ENCODE results near the gene PILRB. TPM values are rescaled to one million over a fixed set of nuclear protein-coding genes. Genes with fewer than 3 reads are reported as not detected.
A peak's percentile ranks its signal among the peaks of the same experiment; 100 is the strongest.
"Not testable (repeated sequence)": the region's sequence is repeated elsewhere in the genome, so short reads cannot be mapped to it uniquely, and the experiment has no call there.

The PILRB gene
- total RNA-seq, 1 experiment from 2014 or later = 50.1 TPM

GRCh38 chr7:100321648-100322047 is 36.3 kb upstream of the PILRB start:
- not testable (repeated sequence) for H2BK5ac ChIP-seq (ENCODE audit: insufficient read length, low read length); H2BK120ac ChIP-seq (ENCODE audit: low read depth, low read length, poor library complexity, severe bottlenecking); H3K79me2 ChIP-seq (ENCODE audit: insufficient read depth, low read length); H2BK12ac ChIP-seq (ENCODE audit: insufficient read length, low read depth, low read length); H3K56ac ChIP-seq (ENCODE audit: insufficient read length, low read depth, low read length); H2BK20ac ChIP-seq (ENCODE audit: low read depth, low read length, poor library complexity, severe bottlenecking); H3K27me3 ChIP-seq (ENCODE audit: insufficient read depth, low read length); H3K4me1 Mint-ChIP-seq; H3K4me3 Mint-ChIP-seq; H3K4me2 ChIP-seq (ENCODE audit: insufficient read depth, insufficient read length, low read length); H3T11ph ChIP-seq (ENCODE audit: low read length); H3K79me1 ChIP-seq (ENCODE audit: insufficient read depth, low read depth, low read length, poor library complexity, severe bottlenecking); H3K9ac ChIP-seq (ENCODE audit: extremely low read depth, insufficient read length, low read length); H2AK5ac ChIP-seq (ENCODE audit: insufficient read length, low read length); H3K27ac ChIP-seq (ENCODE audit: insufficient read length, low read depth, low read length); H3K18ac ChIP-seq (ENCODE audit: insufficient read length, low read depth, low read length); H4K5ac ChIP-seq (ENCODE audit: insufficient read length, low read depth, low read length); H3K9me3 ChIP-seq (ENCODE audit: control insufficient read depth, low read depth, low read length); H3K14ac ChIP-seq (ENCODE audit: insufficient read depth, low read length); H4K8ac ChIP-seq (replicated peaks; ENCODE audit: insufficient read length, low read depth, low read length); H4K20me1 ChIP-seq (ENCODE audit: control insufficient read depth, insufficient read depth, insufficient read length); H3K23me2 ChIP-seq (ENCODE audit: insufficient read length, low read depth, low read length, poor library complexity, severe bottlenecking); H3K4me1 ChIP-seq (ENCODE audit: insufficient read depth, low read length); H3K23ac ChIP-seq (ENCODE audit: insufficient read length, low read depth, low read length); H3K27me3 Mint-ChIP-seq (ENCODE audit: low read depth); H4K91ac ChIP-seq (ENCODE audit: insufficient read length, low read depth, low read length); H3K4ac ChIP-seq (ENCODE audit: low read depth, low read length); H3K27ac Mint-ChIP-seq; H2BK15ac ChIP-seq (ENCODE audit: low read depth, low read length); H2AFZ ChIP-seq (ENCODE audit: low read length); H3K9me3 Mint-ChIP-seq; DNase-seq
- WGBS (ENCODE audit: extremely low coverage, insufficient read length, low lambda C conversion rate) = no CpG with 5 or more reads among the region's 1 CpG
- peaks cover 26 to 48% (median 34%) of the 10 kb centered on the region in 3 experiments; a peak in 6 of 7 replicates for H3K36me3 Mint-ChIP-seq (ENCODE audit: insufficient read depth in 1 of 3, low read depth in 3 of 3)

GRCh38 chr7:100324194-100324593 is 33.7 kb upstream of the PILRB start:
- H3K27me3 Mint-ChIP-seq (ENCODE audit: low read depth); H3K23me2 ChIP-seq (ENCODE audit: insufficient read length, low read depth, low read length, poor library complexity, severe bottlenecking); H3K4me1 ChIP-seq (ENCODE audit: insufficient read depth, low read length); H3T11ph ChIP-seq (ENCODE audit: low read length); H2AK5ac ChIP-seq (ENCODE audit: insufficient read length, low read length); H3K4ac ChIP-seq (ENCODE audit: low read depth, low read length); H3K9ac ChIP-seq (ENCODE audit: extremely low read depth, insufficient read length, low read length); H2BK12ac ChIP-seq (ENCODE audit: insufficient read length, low read depth, low read length); H3K9me3 Mint-ChIP-seq; DNase-seq; H4K8ac ChIP-seq (replicated peaks; ENCODE audit: insufficient read length, low read depth, low read length); H3K27ac ChIP-seq (ENCODE audit: insufficient read length, low read depth, low read length); H2AFZ ChIP-seq (ENCODE audit: low read length); H3K18ac ChIP-seq (ENCODE audit: insufficient read length, low read depth, low read length); H2BK120ac ChIP-seq (ENCODE audit: low read depth, low read length, poor library complexity, severe bottlenecking); H4K20me1 ChIP-seq (ENCODE audit: control insufficient read depth, insufficient read depth, insufficient read length); H3K4me2 ChIP-seq (ENCODE audit: insufficient read depth, insufficient read length, low read length); H2BK5ac ChIP-seq (ENCODE audit: insufficient read length, low read length); H3K79me2 ChIP-seq (ENCODE audit: insufficient read depth, low read length); H3K9me3 ChIP-seq (ENCODE audit: control insufficient read depth, low read depth, low read length); H3K79me1 ChIP-seq (ENCODE audit: insufficient read depth, low read depth, low read length, poor library complexity, severe bottlenecking); H4K5ac ChIP-seq (ENCODE audit: insufficient read length, low read depth, low read length); H3K23ac ChIP-seq (ENCODE audit: insufficient read length, low read depth, low read length); H3K14ac ChIP-seq (ENCODE audit: insufficient read depth, low read length); H3K4me3 Mint-ChIP-seq; H2BK15ac ChIP-seq (ENCODE audit: low read depth, low read length); H3K56ac ChIP-seq (ENCODE audit: insufficient read length, low read depth, low read length); H4K91ac ChIP-seq (ENCODE audit: insufficient read length, low read depth, low read length); H2BK20ac ChIP-seq (ENCODE audit: low read depth, low read length, poor library complexity, severe bottlenecking); H3K4me1 Mint-ChIP-seq; H3K27me3 ChIP-seq (ENCODE audit: insufficient read depth, low read length): not testable (repeated sequence)
- H3K36me3 Mint-ChIP-seq (ENCODE audit: insufficient read depth in 1 of 3, low read depth in 3 of 3) = peaks cover 31 to 60% (median 44%) of the 10 kb centered on the region in 3 experiments; a peak in 6 of 7 replicates
- peak overlapping the region in 1 of 3 experiments; percentile 6; a peak in 1 of 7 replicates for H3K27ac Mint-ChIP-seq
- WGBS (ENCODE audit: extremely low coverage, insufficient read length, low lambda C conversion rate) = no CpG with 5 or more reads among the region's 13 CpGs

All from H9 (cell line).